ENCODE results near the gene LRP1B. TPM values are rescaled to one million over a fixed set of nuclear protein-coding genes. Genes with fewer than 3 reads are reported as not detected.

Gene LRP1B
- total RNA-seq, 1 experiment from 2014 or later: 0.52 TPM

DNA sequence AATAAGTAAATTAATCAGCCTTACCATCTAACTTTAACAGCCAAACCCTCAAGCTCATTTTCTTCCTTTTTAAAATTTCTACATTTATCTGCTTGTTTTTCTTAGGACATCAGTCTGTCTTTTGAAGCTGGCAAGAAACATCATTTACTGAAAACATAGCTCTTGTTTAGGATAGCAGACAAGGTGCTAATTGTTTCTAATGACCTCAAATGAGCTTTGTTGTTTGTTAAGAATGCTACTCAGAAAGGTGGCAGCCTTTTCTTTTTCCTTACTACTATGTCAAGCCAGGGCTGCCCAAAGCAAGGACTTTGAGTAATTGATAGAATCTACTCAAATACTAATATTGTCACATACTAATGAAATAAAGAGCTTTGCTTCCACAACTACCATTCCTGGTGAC, 171.8 kb downstream of the LRP1B start (continued):
- no peak for TF ChIP-seq ATF2 (CRISPR knock-in tag; IDR thresholded peaks at IDR 0.05; ENCODE audit: borderline replicate concordance, low read depth)
- TF ChIP-seq ZNF121 (CRISPR knock-in tag; IDR thresholded peaks at IDR 0.05): no peak
- TF ChIP-seq, protein P1, sequence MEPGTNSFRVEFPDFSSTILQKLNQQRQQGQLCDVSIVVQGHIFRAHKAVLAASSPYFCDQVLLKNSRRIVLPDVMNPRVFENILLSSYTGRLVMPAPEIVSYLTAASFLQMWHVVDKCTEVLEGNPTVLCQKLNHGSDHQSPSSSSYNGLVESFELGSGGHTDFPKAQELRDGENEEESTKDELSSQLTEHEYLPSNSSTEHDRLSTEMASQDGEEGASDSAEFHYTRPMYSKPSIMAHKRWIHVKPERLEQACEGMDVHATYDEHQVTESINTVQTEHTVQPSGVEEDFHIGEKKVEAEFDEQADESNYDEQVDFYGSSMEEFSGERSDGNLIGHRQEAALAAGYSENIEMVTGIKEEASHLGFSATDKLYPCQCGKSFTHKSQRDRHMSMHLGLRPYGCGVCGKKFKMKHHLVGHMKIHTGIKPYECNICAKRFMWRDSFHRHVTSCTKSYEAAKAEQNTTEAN (CRISPR knock-in tag; IDR thresholded peaks at IDR 0.05): no peak
- TF ChIP-seq, protein P2, sequence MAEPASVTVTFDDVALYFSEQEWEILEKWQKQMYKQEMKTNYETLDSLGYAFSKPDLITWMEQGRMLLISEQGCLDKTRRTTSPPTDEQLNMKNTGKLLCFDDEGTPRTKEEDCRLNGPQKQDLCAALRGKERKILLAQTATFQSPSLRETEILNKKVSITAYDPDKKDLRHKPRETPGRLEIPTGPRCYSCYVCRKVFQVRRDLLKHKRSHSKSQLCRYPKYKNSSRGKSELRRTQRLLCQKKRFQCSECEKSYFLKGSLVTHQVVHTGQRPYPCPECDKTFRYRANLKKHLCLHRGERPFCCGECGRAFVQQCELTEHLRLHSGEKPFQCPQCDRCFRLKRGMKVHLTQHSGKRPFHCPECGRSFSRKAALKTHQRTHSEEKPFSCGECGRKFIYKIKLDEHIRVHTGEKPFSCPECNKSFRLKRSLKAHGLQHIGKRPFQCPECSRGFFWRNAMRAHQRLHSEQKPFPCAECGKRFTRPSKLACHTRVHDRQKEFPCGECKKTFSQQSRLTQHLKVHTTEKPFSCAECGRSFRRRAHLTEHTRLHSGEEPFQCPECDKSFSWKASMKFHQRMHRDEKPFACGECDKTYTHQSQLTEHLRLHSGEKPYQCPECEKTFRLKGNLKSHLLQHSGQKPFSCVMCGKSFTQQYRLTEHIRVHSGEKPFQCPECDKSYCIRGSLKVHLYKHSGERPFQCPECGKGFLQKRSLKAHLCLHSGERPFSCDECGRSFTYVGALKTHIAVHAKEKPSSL (CRISPR knock-in tag; conservative IDR thresholded peaks at IDR 0.05): no peak

- no peak for ATAC-seq
- CTCF ChIA-PET: interaction anchor here (0.9 kb wide), 1 partner anchor 182 kb away, joined by 4 read pairs; no protein-coding TSS in a partner anchor
- H3K27ac Mint-ChIP-seq: no peak overlapping the region
These were observed 172.9 kb downstream of the LRP1B start for GRCh38 chr2:141957827-141958450.

More at GRCh38 chr2:141957827-141958450, 172.9 kb downstream of the LRP1B start:
- H3K4me1 Mint-ChIP-seq: peaks cover 2% of the 10 kb centered on the region; the same call in 1 of the 2 replicates
- H3K9me3 Mint-ChIP-seq: no peaks in the 10 kb centered on the region
- POLR2A ChIA-PET: no interaction called here
- H3K36me3 Mint-ChIP-seq: no peaks in the 10 kb centered on the region
- no peak for DNase-seq (ENCODE audit: low spot score)
- H3K27me3 Mint-ChIP-seq (ENCODE audit: low read depth): no peaks in the 10 kb centered on the region
- no peak overlapping the region for H3K4me3 Mint-ChIP-seq
- TF ChIP-seq HMGXB4 (CRISPR knock-in tag; IDR thresholded peaks at IDR 0.05) (no peak), AR (CRISPR knock-in tag; IDR thresholded peaks at IDR 0.05) (no peak), CTCF (IDR thresholded peaks at IDR 0.05) (no peak), SOX15 (CRISPR knock-in tag; IDR thresholded peaks at IDR 0.05) (no peak), ZNF281 (CRISPR knock-in tag; IDR thresholded peaks at IDR 0.05) (no peak), ZNF138 (CRISPR knock-in tag; conservative IDR thresholded peaks at IDR 0.05) (no peak)
- TF ChIP-seq, protein P3, sequence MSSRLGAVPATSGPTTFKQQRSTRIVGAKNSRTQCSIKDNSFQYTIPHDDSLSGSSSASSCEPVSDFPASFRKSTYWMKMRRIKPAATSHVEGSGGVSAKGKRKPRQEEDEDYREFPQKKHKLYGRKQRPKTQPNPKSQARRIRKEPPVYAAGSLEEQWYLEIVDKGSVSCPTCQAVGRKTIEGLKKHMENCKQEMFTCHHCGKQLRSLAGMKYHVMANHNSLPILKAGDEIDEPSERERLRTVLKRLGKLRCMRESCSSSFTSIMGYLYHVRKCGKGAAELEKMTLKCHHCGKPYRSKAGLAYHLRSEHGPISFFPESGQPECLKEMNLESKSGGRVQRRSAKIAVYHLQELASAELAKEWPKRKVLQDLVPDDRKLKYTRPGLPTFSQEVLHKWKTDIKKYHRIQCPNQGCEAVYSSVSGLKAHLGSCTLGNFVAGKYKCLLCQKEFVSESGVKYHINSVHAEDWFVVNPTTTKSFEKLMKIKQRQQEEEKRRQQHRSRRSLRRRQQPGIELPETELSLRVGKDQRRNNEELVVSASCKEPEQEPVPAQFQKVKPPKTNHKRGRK (CRISPR knock-in tag; IDR thresholded peaks at IDR 0.05; ENCODE audit: borderline replicate concordance): no peak
- TF ChIP-seq, protein P4, sequence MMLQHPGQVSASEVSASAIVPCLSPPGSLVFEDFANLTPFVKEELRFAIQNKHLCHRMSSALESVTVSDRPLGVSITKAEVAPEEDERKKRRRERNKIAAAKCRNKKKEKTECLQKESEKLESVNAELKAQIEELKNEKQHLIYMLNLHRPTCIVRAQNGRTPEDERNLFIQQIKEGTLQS (CRISPR knock-in tag; conservative IDR thresholded peaks at IDR 0.05): no peak

All from WTC11 (cell line).